HEK293 (cell line): Measurements from ENCODE around the gene RB1.
"Not testable (repeated sequence)": the region's sequence is repeated elsewhere in the genome, so short reads cannot be mapped to it uniquely, and the experiment has no call there.

Source experiments
- CTCF ChIA-PET: fragments of 350-600 bp; formaldehyde crosslinking; extraction: SDS; loops from one replicate; lab custom pipeline; 2021; ENCODE audit warnings: antibody characterized with exemption; lab: Yijun Ruan, JAX
- POLR2A ChIA-PET: fragments of 300-600 bp; formaldehyde crosslinking; extraction: SDS; loops from one replicate; lab custom pipeline; 2020; ENCODE audit warnings: antibody characterized with exemption, inconsistent platforms; lab: Yijun Ruan, JAX
- H3K27ac ChIP-seq: fragments of 200-500 bp; sonication (Bioruptor generic); 2 replicates; pipeline ENCODE4 v1.5.1; 2014; ENCODE audit warnings: low read depth, low read length, control low read depth, inconsistent platforms; ENCODE audit errors: extremely low read depth
- H3K36me3 ChIP-seq, 2 experiments: fragments of 200-500 bp in 1 of 2; sonication (Bioruptor generic) in 1 of 2; 1 replicate in 1 of 2; 2 replicates in 1 of 2; pipeline ENCODE4 v1.5.1; 2014 to 2017; ENCODE audit warnings: inconsistent platforms in 2 of 2, low read length in 2 of 2; ENCODE audit not compliant: control insufficient read depth in 2 of 2, insufficient read depth in 1 of 2
- H3K4me1 ChIP-seq: fragments of 200-500 bp; sonication (Bioruptor generic); 2 replicates; pipeline ENCODE4 v1.5.1; 2014; ENCODE audit warnings: mild to moderate bottlenecking, low read length, inconsistent platforms; ENCODE audit not compliant: control insufficient read depth, insufficient read depth
- H3K4me3 ChIP-seq: 2 replicates; pipeline ENCODE4 v1.5.1; 2011; ENCODE audit warnings: low read depth, mild to moderate bottlenecking, control low read depth, low read length, moderate library complexity
- H3K9me3 ChIP-seq: fragments of 200-500 bp; sonication (Bioruptor generic); 2 replicates; pipeline ENCODE4 v1.5.1; 2014; ENCODE audit warnings: low read depth, low read length, inconsistent platforms; ENCODE audit not compliant: control insufficient read depth, insufficient read depth
- ATF2 ChIP-seq: fragments of 450-650 bp; formaldehyde crosslinking; IDR thresholded peaks from 2 replicates; pipeline ENCODE4 v1.5.1; 2016; ENCODE audit warnings: missing biosample characterization, missing genetic modification characterization, low read depth
- KLF1 ChIP-seq: fragments of 450-650 bp; formaldehyde crosslinking; IDR thresholded peaks from 2 replicates; pipeline ENCODE4 v1.5.1; 2016; ENCODE audit warnings: missing biosample characterization, missing genetic modification characterization
- KLF10 ChIP-seq: fragments of 450-650 bp; IDR thresholded peaks from 2 replicates; pipeline ENCODE4 v1.5.1; 2018; ENCODE audit warnings: missing biosample characterization, mild to moderate bottlenecking, missing genetic modification characterization
- ZBTB1 ChIP-seq: fragments of 450-650 bp; formaldehyde crosslinking; IDR thresholded peaks from 2 replicates; pipeline ENCODE4 v1.5.1; 2016; ENCODE audit warnings: missing biosample characterization, missing genetic modification characterization
- ZNF280D ChIP-seq: fragments of 450-650 bp; formaldehyde crosslinking; IDR thresholded peaks from 2 replicates; pipeline ENCODE4 v1.5.1; 2016; ENCODE audit warnings: missing biosample characterization, missing genetic modification characterization
- ZNF426 ChIP-seq: fragments of 450-650 bp; formaldehyde crosslinking; IDR thresholded peaks from 2 replicates; pipeline ENCODE4 v1.5.1; 2017; ENCODE audit warnings: missing biosample characterization, missing genetic modification characterization, mild to moderate bottlenecking, inconsistent platforms, moderate library complexity
- ZNF449 ChIP-seq: fragments of 450-650 bp; formaldehyde crosslinking; IDR thresholded peaks from 2 replicates; pipeline ENCODE4 v1.5.1; 2017; ENCODE audit warnings: missing biosample characterization, mild to moderate bottlenecking, missing genetic modification characterization, moderate library complexity
- ZNF518A ChIP-seq: fragments of 450-650 bp; formaldehyde crosslinking; conservative IDR thresholded peaks from 2 replicates; pipeline ENCODE4 v1.5.1; 2016; ENCODE audit warnings: low read depth, missing biosample characterization, missing genetic modification characterization
- ZSCAN18 ChIP-seq: fragments of 450-650 bp; formaldehyde crosslinking; IDR thresholded peaks from 2 replicates; pipeline ENCODE4 v1.5.1; 2016; ENCODE audit warnings: missing biosample characterization, missing genetic modification characterization

The RB1 gene

GRCh38 chr13:48426052-48426451 lies 122.5 kb downstream of the RB1 start:
- Histone ChIP-seq H3K27ac (no peak overlapping the region), H3K4me3 (no peak overlapping the region), H3K9me3 (no peaks in the 10 kb centered on the region), H3K36me3 (no peaks in the 10 kb centered on the region), H3K4me1 (no peaks in the 10 kb centered on the region)
- TF ChIP-seq ZSCAN18 (tag by site-specific recombination) (no peak), ATF2 (tag by site-specific recombination) (peak; percentile 66)
- ChIA-PET CTCF (interaction anchor here (0.6 kb wide), 1 partner anchor 45 kb away, joined by 3 read pairs; no protein-coding TSS in a partner anchor), POLR2A (no interaction called here)

GRCh38 chr13:48426755-48427298 lies 123.3 kb downstream of the RB1 start:
- H3K9me3 ChIP-seq, H3K27ac ChIP-seq, H3K4me3 ChIP-seq, POLR2A ChIA-PET, H3K36me3 ChIP-seq, H3K4me1 ChIP-seq: not testable (repeated sequence)
- CTCF ChIA-PET = interaction anchor here (0.6 kb wide), 1 partner anchor 10 kb away, joined by 4 read pairs; no protein-coding TSS in a partner anchor

- ChIA-PET POLR2A (no interaction called here), CTCF (no interaction called here)
- Histone ChIP-seq H3K4me1 (peaks cover 9% of the 10 kb centered on the region), H3K36me3 (no peaks in the 10 kb centered on the region), H3K9me3 (no peaks in the 10 kb centered on the region), H3K4me3 (no peak overlapping the region), H3K27ac (no peak overlapping the region)
- TF ChIP-seq ZBTB1 (no peak), ZNF280D (no peak)
These were observed 125.5 kb downstream of the RB1 start for GRCh38 chr13:48429036-48429435.

GRCh38 chr13:48429886-48430285 lies 126.3 kb downstream of the RB1 start:
- CTCF ChIA-PET = interaction anchor here (0.6 kb wide), 1 partner anchor 29 kb away, joined by 3 read pairs; no protein-coding TSS in a partner anchor
- Histone ChIP-seq H3K9me3 (no peaks in the 10 kb centered on the region), H3K4me1 (peaks cover 9% of the 10 kb centered on the region), H3K36me3 (no peaks in the 10 kb centered on the region), H3K4me3 (no peak overlapping the region), H3K27ac (no peak overlapping the region)
- TF ChIP-seq ZNF426 (no peak), KLF10 (tag by site-specific recombination) (no peak), KLF1 (tag by site-specific recombination) (no peak)
- POLR2A ChIA-PET = no interaction called here

- Histone ChIP-seq H3K4me1 (peaks cover 9% of the 10 kb centered on the region), H3K9me3 (no peaks in the 10 kb centered on the region), H3K36me3 (no peaks in the 10 kb centered on the region), H3K4me3 (no peak overlapping the region), H3K27ac (no peak overlapping the region)
- CTCF ChIA-PET = interaction anchor here (0.5 kb wide), 1 partner anchor 1667 kb away, joined by 3 read pairs; no protein-coding TSS in a partner anchor
- POLR2A ChIA-PET = no interaction called here
- TF ChIP-seq ZNF449 (peak; percentile 44; the same call in 1 of the 2 replicates), ZNF518A (tag by site-specific recombination) (no peak)
These were observed 127.9 kb downstream of the RB1 start for GRCh38 chr13:48431431-48431830.
